Activated B cell treated with CpG ODN at 0.5 μM for 24 hours (primary cell): ENCODE measurements around the gene ENDOD1. TPM values are rescaled to one million over a fixed set of nuclear protein-coding genes. Genes with fewer than 3 reads are reported as not detected.
A peak's percentile ranks its signal among the peaks of the same experiment; 100 is the strongest.

Experiments used
- ATAC-seq: fragments of 200-7000 bp; cut with Tn5 transposase; one replicate; pipeline ENCODE4 v1.10.0; 2021; ENCODE audit warnings: low read depth, mild to moderate bottlenecking, moderate library complexity
- CTCF ChIA-PET: fragments of 350-600 bp; sonication (Branson Sonifier 250); formaldehyde crosslinking; loops from one replicate; lab custom pipeline; 2021; ENCODE audit warnings: antibody characterized with exemption; lab: Charles Lee
- POLR2A ChIA-PET: fragments of 350-600 bp; sonication (Branson Sonifier 250); formaldehyde crosslinking; loops from one replicate; lab custom pipeline; 2021; ENCODE audit warnings: antibody characterized with exemption; lab: Charles Lee
- DNase-seq: peaks from one replicate; pipeline ENCODE4 v3.0.0; 2022
- H3K27ac Mint-ChIP-seq: one replicate; pipeline ENCODE4 v1.8.0; 2020; ENCODE audit warnings: mixed read lengths
- H3K27me3 Mint-ChIP-seq: one replicate; pipeline ENCODE4 v1.8.0; 2021; ENCODE audit warnings: mixed read lengths
- H3K36me3 Mint-ChIP-seq: one replicate; pipeline ENCODE4 v1.8.0; 2021; ENCODE audit warnings: low read depth, mixed read lengths
- H3K4me1 Mint-ChIP-seq: one replicate; pipeline ENCODE4 v1.8.0; 2021; ENCODE audit warnings: mixed read lengths
- H3K4me3 Mint-ChIP-seq: one replicate; pipeline ENCODE4 v1.8.0; 2020; ENCODE audit warnings: mild to moderate bottlenecking, mixed read lengths
- H3K9me3 Mint-ChIP-seq: one replicate; pipeline ENCODE4 v1.8.0; 2020; ENCODE audit warnings: mixed read lengths
- CTCF ChIP-seq: fragments of 200-600 bp; IDR thresholded peaks from one replicate; pipeline ENCODE4 v1.8.0; 2022; ENCODE audit warnings: antibody characterized with exemption, mild to moderate bottlenecking
- intact Hi-C: fragments of 100-400 bp; cut with micrococcal nuclease; formaldehyde crosslinking; loops from one replicate; pipeline ENCODE4 v1.15.1; 2024
- total RNA-seq: library from RNA; stranded (reverse); gene quantifications from 2 replicates; pipeline ENCODE4 v1.2.3, GENCODE V29; 2022

Gene ENDOD1
- total RNA-seq, 1 donor from 2014 or later = 9.8 TPM

GRCh38 chr11:95166781-95167180 is 77.1 kb downstream of the ENDOD1 start:
- POLR2A ChIA-PET = interaction anchor here (0.6 to 0.7 kb wide), 4 partner anchors 390 to 591 kb away, joined by 3 to 6 read pairs (median 3); no protein-coding TSS in a partner anchor

GRCh38 chr11:95170294-95170693 is 80.6 kb downstream of the ENDOD1 start:
- ATAC-seq (no peak), DNase-seq (no peak)
- ChIA-PET POLR2A (interaction anchor here (1.2 kb wide), 1 partner anchor 535 kb away, joined by 5 read pairs; no protein-coding TSS in a partner anchor), CTCF (interaction anchor here (0.6 to 0.8 kb wide), 2 partner anchors 535 to 546 kb away, joined by 3 read pairs; no protein-coding TSS in a partner anchor)
- no peaks in the 10 kb centered on the region for H3K9me3 Mint-ChIP-seq
- H3K4me3 Mint-ChIP-seq = no peak overlapping the region
- H3K36me3 Mint-ChIP-seq = peaks cover 51% of the 10 kb centered on the region
- intact Hi-C loops = no loop called here
- H3K27me3 Mint-ChIP-seq = no peaks in the 10 kb centered on the region
- H3K4me1 Mint-ChIP-seq = peaks cover 13% of the 10 kb centered on the region
- H3K27ac Mint-ChIP-seq = no peak overlapping the region
- no peak for TF ChIP-seq CTCF

More at GRCh38 chr11:95166781-95167180, 77.1 kb downstream of the ENDOD1 start:
- Mint-ChIP-seq H3K27ac (no peak overlapping the region), H3K27me3 (no peaks in the 10 kb centered on the region), H3K4me1 (peaks cover 34% of the 10 kb centered on the region), H3K4me3 (no peak overlapping the region), H3K9me3 (no peaks in the 10 kb centered on the region), H3K36me3 (peaks cover 32% of the 10 kb centered on the region)
- intact Hi-C loops = loop anchor here (5.0 kb wide), 1 partner anchor 46 kb away; no protein-coding TSS in a partner anchor
- DNase-seq (no peak), ATAC-seq (no peak)
- TF ChIP-seq CTCF = no peak
- CTCF ChIA-PET = interaction anchor here (0.7 to 1.1 kb wide), 4 partner anchors 12 to 539 kb away, joined by 3 to 6 read pairs (median 4); no protein-coding TSS in a partner anchor

GRCh38 chr11:95175818-95176380 is 86.3 kb downstream of the ENDOD1 start:
- TF ChIP-seq CTCF = no peak
- no peaks in the 10 kb centered on the region for H3K9me3 Mint-ChIP-seq
- ChIA-PET CTCF (interaction anchor here (1.2 to 1.6 kb wide), 2 partner anchors 21 to 529 kb away, joined by 3 read pairs; no protein-coding TSS in a partner anchor), POLR2A (no interaction called here)
- H3K4me3 Mint-ChIP-seq = no peak overlapping the region
- ATAC-seq (no peak), DNase-seq (no peak)
- no peaks in the 10 kb centered on the region for H3K27me3 Mint-ChIP-seq
- peaks cover 70% of the 10 kb centered on the region for H3K36me3 Mint-ChIP-seq
- peak overlapping the region; percentile 32 for H3K27ac Mint-ChIP-seq
- intact Hi-C loops = no loop called here
- no peaks in the 10 kb centered on the region for H3K4me1 Mint-ChIP-seq

Other genes starting within 250 kb of the ENDOD1 start
- gene CWC15, start 116.3 kb upstream of the ENDOD1 start, total RNA-seq = 69.1 and 69.2 TPM in 2 replicates
- 0.67 and 0.93 TPM in 2 replicates for gene KDM4D, start 116.1 kb upstream of the ENDOD1 start, total RNA-seq
- gene KDM4E, start 64.6 kb upstream of the ENDOD1 start, total RNA-seq = not detected in 2 replicates
- not detected in 2 replicates for gene KDM4F, start 40.4 kb upstream of the ENDOD1 start, total RNA-seq
- 40.6 and 46.8 TPM in 2 replicates for gene SRSF8, start 22.9 kb upstream of the ENDOD1 start, total RNA-seq
- 82.3 and 87.2 TPM in 2 replicates for gene SESN3, start 141.4 kb downstream of the ENDOD1 start, total RNA-seq